Mucosa of rectum (tissue), 2 donors: ENCODE results near the gene CD86.
"Not testable (repeated sequence)": the region's sequence is repeated elsewhere in the genome, so short reads cannot be mapped to it uniquely, and the experiment has no call there.

Experiments
- H3K27ac ChIP-seq, 2 donors: one replicate each; pipeline ENCODE4 v1.7.0; 2013; ENCODE audit warnings: inconsistent platforms in 2 of 2, low read depth in 2 of 2, low read length in 2 of 2
- H3K27me3 ChIP-seq, 2 donors: one replicate each; pipeline ENCODE4 v1.7.0; 2013; ENCODE audit warnings: low read length in 2 of 2; ENCODE audit not compliant: control insufficient read depth in 2 of 2, insufficient read depth in 2 of 2
- H3K36me3 ChIP-seq, 2 donors: one replicate each; pipeline ENCODE4 v1.7.0; 2013; ENCODE audit warnings: low read length in 2 of 2; ENCODE audit not compliant: control insufficient read depth in 2 of 2, insufficient read depth in 2 of 2
- H3K4me1 ChIP-seq, 2 donors: one replicate each; pipeline ENCODE4 v1.7.0; 2013; ENCODE audit warnings: low read length in 2 of 2, mild to moderate bottlenecking in 1 of 2; ENCODE audit not compliant: control insufficient read depth in 2 of 2, insufficient read depth in 2 of 2
- H3K4me3 ChIP-seq, 2 donors: one replicate each; pipeline ENCODE4 v1.7.0; 2013; ENCODE audit warnings: low read length in 2 of 2
- H3K9ac ChIP-seq, 2 donors: one replicate each; pipeline ENCODE4 v1.7.0; 2013; ENCODE audit warnings: low read length in 2 of 2, low read depth in 1 of 2, mild to moderate bottlenecking in 1 of 2
- H3K9me3 ChIP-seq, 2 donors: one replicate each; pipeline ENCODE4 v1.7.0; 2013; ENCODE audit warnings: low read length in 2 of 2; ENCODE audit not compliant: control insufficient read depth in 2 of 2
- donor health status: healthy.
- donor health status: Normal muscosa, but diverticular disease.

Gene CD86

DNA sequence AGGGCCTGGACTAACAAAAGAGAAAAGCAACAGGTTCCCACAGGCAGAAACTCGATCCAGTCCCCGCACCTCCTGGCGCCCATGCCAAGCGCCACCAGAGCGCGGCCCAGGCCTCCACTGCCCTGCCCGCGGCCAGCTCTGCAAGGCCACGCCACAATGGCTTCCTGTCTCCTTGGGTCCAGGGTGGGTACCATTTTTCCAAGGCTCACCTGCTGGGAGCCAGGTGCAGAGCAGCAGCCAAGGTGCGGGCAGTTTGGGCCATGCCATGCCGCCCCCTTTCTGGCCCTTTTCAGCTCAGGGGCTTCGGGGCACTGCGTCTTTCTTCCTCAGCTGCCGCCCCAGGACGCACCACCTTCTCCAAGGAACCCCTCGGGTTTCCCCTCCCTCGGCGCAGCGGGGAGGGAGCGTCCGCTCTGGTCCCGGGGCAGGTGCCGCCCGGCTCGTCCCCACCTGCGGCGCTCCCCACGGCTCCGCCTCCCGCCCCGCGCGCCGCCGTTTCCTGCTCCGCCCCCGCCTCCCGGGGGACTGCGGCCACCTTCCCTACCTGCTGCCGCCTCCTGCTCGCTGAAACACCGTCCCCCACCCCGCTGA is 33.3 kb upstream of the CD86 start, which contains the start of gene ILDR1:
TSS of gene ILDR1 (minus strand) at position 437 of the 591 bp plus-strand sequence. CDS start at position 267, 170 bp downstream.
- peak within 1 kb of the TSS; percentile 89 to 90 for H3K27ac ChIP-seq
- H3K4me1 ChIP-seq = peaks cover 4 to 9% of the 10 kb centered on the region in 2 donors
- H3K36me3 ChIP-seq = no peaks in the 10 kb centered on the region
- H3K9me3 ChIP-seq = no peaks in the 10 kb centered on the region
- H3K9ac ChIP-seq = peak within 1 kb of the TSS; percentile 77 to 79
- peak within 1 kb of the TSS; percentile 65 to 81 for H3K4me3 ChIP-seq
- no peaks in the 10 kb centered on the region for H3K27me3 ChIP-seq

DNA sequence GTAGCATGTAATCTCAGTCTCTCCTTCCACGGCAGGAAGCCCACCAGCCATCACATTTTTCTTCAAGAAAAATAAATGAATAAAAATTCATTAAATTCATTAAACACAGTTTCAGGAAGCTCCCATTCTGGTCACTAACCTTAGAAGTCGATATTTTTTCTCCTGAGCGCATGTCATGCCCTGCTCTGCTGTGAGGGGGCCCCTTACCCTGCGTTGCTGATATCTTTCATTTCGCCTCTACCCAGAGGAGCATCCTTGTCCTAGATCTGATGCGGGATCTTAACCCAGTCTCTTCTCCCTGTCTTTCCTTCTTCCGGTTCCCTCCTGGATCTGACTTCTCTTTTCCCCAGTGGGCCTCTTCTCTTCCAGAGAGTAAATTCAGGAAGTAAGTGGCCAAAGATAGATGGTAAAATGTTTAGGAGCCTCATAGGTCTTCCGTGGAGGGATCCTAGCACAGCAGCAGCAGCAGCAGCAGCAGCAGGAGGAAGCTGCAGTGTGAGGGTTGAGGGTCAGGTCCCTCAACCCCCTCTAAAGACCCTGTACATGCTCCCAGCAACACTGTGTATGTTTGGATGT is 31.7 kb upstream of the CD86 start:
- Histone ChIP-seq H3K4me3 (no peak overlapping the region), H3K36me3 (no peaks in the 10 kb centered on the region)

DNA sequence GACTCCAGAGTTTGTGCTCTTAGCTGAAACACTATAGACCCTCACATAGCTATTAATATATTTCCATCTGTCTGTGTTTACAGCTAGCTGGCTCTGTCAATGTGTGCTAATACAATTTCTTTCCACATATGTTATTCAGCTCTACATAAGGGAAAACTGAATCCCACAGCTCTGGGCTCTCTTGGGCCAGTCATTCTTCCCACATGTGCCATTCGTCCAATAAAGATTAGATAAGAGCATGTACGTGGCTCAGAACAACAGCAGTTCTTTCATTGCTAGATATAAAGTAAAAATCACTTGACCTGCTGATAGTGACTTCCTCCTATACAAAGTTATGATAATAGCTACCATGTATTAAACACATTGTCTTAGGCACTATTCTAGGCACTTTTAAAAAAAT is 30.4 kb upstream of the CD86 start:
- Histone ChIP-seq H3K9me3 (no peaks in the 10 kb centered on the region), H3K4me3 (no peak overlapping the region), H3K36me3 (no peaks in the 10 kb centered on the region), H3K27me3 (no peaks in the 10 kb centered on the region), H3K9ac (no peak overlapping the region), H3K27ac (no peak overlapping the region), H3K4me1 (peaks cover 4 to 9% of the 10 kb centered on the region in 2 donors)

More for the DNA sequence above, 31.7 kb upstream of the CD86 start:
- Histone ChIP-seq H3K9me3 (no peaks in the 10 kb centered on the region), H3K27ac (no peak overlapping the region), H3K4me1 (peaks cover 4 to 9% of the 10 kb centered on the region in 2 donors), H3K27me3 (no peaks in the 10 kb centered on the region), H3K9ac (no peak overlapping the region)

DNA sequence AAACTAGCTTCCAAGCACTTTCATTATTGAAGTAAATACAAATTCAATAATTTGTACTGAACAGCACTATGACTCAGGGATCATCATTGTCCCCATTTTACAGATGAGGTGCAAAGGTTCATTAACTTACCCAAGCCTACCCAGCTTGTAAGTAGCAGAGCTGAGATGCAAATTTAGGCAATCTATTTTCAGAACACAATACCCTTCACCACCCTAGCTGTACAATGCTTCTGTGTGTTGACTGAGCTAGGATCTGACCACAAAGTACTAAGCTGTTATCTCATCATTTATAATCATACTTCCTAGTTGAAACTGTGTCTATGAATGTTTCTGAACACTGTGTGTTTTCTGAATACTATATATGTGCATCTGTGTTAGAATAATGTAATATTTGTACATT is 29.9 kb upstream of the CD86 start:
- Histone ChIP-seq H3K4me3 (no peak overlapping the region), H3K9ac (no peak overlapping the region), H3K36me3 (no peaks in the 10 kb centered on the region), H3K4me1 (peaks cover 4 to 9% of the 10 kb centered on the region in 2 donors), H3K9me3 (no peaks in the 10 kb centered on the region), H3K27ac (no peak overlapping the region), H3K27me3 (no peaks in the 10 kb centered on the region)

DNA sequence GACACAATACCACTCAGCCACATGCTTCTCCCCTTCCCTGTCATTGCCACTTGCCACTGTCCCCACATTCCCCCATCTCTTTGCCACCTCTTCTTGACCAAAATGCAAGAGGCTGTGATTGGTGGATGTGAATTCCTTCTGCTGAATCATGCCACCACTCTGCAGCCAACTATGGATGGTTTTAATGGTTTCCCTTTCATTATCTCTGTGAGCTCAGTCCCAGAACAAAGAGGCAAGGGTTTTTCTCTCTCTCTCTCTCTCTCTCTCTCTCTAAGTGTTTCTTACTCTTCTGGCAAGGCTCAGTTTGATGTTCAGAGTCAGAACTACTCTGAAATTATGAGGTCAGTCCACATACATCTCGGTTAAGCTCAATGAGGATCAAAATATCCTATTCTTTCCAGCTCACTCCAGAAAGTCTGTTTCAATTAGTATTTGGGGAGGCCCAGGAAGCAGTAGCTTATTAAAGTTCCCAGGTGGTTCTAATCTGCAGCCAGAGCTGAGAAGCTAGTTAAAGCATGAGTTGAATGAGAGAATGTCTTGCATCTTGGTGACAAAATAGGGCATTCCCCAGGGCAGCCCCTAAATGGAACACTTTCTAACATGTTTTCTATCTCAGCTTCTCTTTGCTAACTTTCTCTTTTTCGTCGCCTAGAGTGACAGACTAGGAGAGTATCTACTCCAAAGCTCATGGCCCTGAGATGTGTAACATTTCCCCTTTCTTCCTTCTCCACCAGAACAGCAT is 24.6 kb upstream of the CD86 start:
- no peaks in the 10 kb centered on the region for H3K9me3 ChIP-seq
- no peak overlapping the region for H3K4me3 ChIP-seq
- H3K27ac ChIP-seq = no peak overlapping the region

DNA sequence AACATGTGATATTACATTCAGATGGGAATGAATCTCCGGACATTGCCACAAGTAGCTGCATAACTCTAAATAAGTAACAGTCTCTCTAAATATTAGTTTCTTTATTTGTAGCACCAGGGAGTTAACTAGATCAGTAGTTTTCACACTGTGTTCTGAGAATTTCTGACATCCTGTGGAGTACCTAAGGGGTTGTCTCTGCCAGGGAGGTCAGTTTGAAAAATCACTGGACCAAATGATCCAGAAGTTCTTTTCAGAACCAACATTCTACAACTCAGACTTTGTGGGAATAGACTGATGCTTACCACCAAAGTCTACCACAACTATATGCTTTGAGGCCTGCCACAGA is 24.1 kb upstream of the CD86 start:
- no peaks in the 10 kb centered on the region for H3K9me3 ChIP-seq
- H3K36me3 ChIP-seq = no peaks in the 10 kb centered on the region
- no peak overlapping the region for H3K9ac ChIP-seq
- H3K4me3 ChIP-seq = no peak overlapping the region
- no peaks in the 10 kb centered on the region for H3K27me3 ChIP-seq
- H3K4me1 ChIP-seq = no peaks in the 10 kb centered on the region
- H3K27ac ChIP-seq = no peak overlapping the region

More for the DNA sequence above, 24.6 kb upstream of the CD86 start:
- Histone ChIP-seq H3K27me3 (no peaks in the 10 kb centered on the region), H3K4me1 (no peaks in the 10 kb centered on the region), H3K36me3 (no peaks in the 10 kb centered on the region), H3K9ac (no peak overlapping the region)

DNA sequence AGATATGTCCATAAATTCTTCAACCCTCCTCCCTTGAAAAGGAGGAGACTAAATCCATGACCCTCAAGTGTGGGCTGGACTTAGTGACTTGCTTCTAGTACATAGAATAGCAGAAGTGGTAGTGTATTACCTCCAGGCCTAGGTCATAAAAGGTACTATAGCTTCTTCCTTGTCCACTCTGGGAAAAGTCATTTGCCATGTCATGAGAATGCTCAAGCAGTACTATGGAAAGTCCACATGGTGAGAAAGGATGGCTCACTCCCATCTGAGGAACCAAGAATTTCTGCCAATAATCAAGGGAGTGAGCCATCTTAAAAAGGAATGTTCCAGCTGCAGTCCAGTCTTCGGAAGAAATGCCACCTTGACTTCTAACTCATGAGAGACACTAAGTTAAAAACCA is 22.6 kb upstream of the CD86 start:
- no peak overlapping the region for H3K4me3 ChIP-seq
- peaks cover 0 to 3% of the 10 kb centered on the region in 2 donors for H3K9me3 ChIP-seq
- H3K27ac ChIP-seq = no peak overlapping the region
- H3K4me1 ChIP-seq = no peaks in the 10 kb centered on the region
- no peaks in the 10 kb centered on the region for H3K36me3 ChIP-seq
- no peaks in the 10 kb centered on the region for H3K27me3 ChIP-seq
- no peak overlapping the region for H3K9ac ChIP-seq

DNA sequence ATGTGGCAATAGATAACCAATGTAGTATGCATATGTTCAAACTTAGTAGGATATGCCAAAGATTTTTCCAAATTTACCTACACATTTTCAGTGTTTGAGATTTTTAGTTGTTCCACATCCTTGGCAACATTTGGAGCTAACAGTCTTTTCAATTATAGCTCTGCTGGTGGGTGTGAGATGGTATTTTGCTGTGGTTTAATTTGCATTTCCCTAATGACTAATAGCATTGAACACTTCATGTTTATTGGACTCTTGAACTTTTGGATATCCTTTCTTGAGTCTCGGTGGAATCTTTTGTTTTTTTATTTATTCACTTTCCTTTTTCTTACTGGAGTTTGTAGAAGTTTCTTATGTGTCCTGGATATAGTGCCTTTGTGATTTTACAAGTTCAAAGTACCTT is 22.1 kb upstream of the CD86 start:
- H3K9me3 ChIP-seq = peaks cover 0 to 3% of the 10 kb centered on the region in 2 donors
- no peaks in the 10 kb centered on the region for H3K27me3 ChIP-seq
- H3K36me3 ChIP-seq = no peaks in the 10 kb centered on the region
- H3K27ac ChIP-seq = no peak overlapping the region
- no peaks in the 10 kb centered on the region for H3K4me1 ChIP-seq
- H3K4me3 ChIP-seq = no peak overlapping the region
- H3K9ac ChIP-seq = no peak overlapping the region

DNA sequence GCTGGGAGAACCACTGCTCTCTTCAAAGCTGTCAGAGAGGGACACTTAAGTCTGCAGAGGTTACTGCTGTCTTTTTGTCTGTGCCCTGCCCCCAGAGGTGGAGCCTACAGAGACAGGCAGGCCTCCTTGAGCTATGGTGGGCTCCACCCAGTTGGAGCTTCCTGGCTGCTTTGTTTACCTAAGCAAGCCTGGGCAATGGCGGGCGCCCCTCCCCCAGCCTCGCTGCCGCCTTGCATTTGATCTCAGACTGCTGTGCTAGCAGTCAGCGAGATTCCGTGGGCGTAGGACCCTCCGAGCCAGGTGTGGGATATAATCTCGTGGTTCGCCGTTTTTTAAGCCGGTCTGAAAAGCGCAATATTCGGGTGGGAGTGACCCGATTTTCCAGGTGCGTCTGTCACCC is 7.9 kb upstream of the CD86 start:
- H3K4me3 ChIP-seq, H3K4me1 ChIP-seq, H3K36me3 ChIP-seq, H3K9ac ChIP-seq, H3K27ac ChIP-seq, H3K9me3 ChIP-seq, H3K27me3 ChIP-seq: not testable (repeated sequence)

DNA sequence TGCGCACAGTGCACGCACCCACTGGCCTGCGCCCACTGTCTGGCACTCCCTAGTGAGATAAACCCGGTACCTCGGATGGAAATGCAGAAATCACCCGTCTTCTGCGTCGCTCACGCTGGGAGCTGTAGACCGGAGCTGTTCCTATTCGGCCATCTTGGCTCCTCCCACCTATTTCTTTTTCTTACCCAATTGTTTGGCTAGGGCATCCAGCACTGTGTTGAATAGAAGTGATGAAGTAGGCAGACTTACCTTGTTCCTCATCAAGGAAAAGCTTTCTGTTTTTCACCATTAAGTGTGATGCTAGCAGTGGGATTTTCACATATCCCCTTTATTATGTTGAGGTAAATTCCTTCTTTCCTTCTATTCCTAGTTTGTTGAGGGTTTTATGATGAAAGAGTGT is 7.4 kb upstream of the CD86 start:
- not testable (repeated sequence) for H3K4me1 ChIP-seq, H3K9ac ChIP-seq, H3K27me3 ChIP-seq, H3K27ac ChIP-seq, H3K36me3 ChIP-seq, H3K9me3 ChIP-seq, H3K4me3 ChIP-seq
